GM18861 (cell line): Measurements from ENCODE around the gene DCUN1D1.

Experiments
- ATAC-seq: cut with Tn5 transposase; IDR thresholded peaks from one replicate; pipeline ENCODE4 v1.9.1; 2021; ENCODE audit not compliant: unreplicated experiment

DCUN1D1 gene

GRCh38 chr3:182902236-182902635, 78.1 kb downstream of the DCUN1D1 start:
- no peak for ATAC-seq

- no peak for ATAC-seq
Measured at GRCh38 chr3:182896553-182896952, 83.8 kb downstream of the DCUN1D1 start.

GRCh38 chr3:182895513-182896112, 84.7 kb downstream of the DCUN1D1 start:
- ATAC-seq: no peak

- ATAC-seq: no peak
Measured at GRCh38 chr3:182892226-182892625, 88.1 kb downstream of the DCUN1D1 start.

- no peak for ATAC-seq
Measured at GRCh38 chr3:182891364-182891763, 89.0 kb downstream of the DCUN1D1 start.

- ATAC-seq: no peak
Measured at GRCh38 chr3:182889948-182890629, 90.2 kb downstream of the DCUN1D1 start.
